ENCODE measurements around the gene ANKAR. TPM values are rescaled to one million over a fixed set of nuclear protein-coding genes. Genes with fewer than 3 reads are reported as not detected.

ANKAR gene
- total RNA-seq, 1 experiment from 2014 or later = 3.5 TPM

DNA sequence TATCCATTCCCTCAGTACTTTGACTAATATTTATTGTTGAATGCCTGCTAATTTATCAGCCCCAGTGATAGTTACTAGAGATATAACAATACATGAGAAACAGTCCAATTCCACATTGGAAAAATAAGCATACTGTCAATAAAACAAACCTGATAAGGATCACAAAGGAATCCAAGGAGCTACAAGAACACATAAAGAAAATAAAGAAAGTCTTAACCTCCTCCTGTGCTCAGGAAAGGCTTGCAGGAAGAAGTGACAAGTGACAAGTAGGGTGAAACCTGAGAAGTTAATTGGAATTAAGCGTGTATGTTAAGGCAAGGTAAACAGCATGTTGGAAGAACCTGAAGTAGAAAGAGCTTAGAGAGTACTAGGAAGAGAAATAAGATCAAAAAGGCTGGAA is 33.5 kb upstream of the ANKAR start:
- intact Hi-C loops (cut with micrococcal nuclease) = no loop called here
- no peaks in the 10 kb centered on the region for H3K79me2 ChIP-seq (ENCODE audit: low read length)
- no peak overlapping the region for H3K9ac ChIP-seq (ENCODE audit: low read length)
- H3K27me3 ChIP-seq (ENCODE audit: low read length) = no peaks in the 10 kb centered on the region
- no peaks in the 10 kb centered on the region for H3K4me1 ChIP-seq (ENCODE audit: insufficient read depth, low read length)
- ChIA-PET CTCF (no interaction called here), POLR2A (ENCODE audit: unreplicated experiment) (no interaction called here)
- TF ChIP-seq EZH2 (IDR thresholded peaks at IDR 0.05; ENCODE audit: low read length, unreplicated experiment) (no peak), EZH2phosphoT487 (IDR thresholded peaks at IDR 0.05; ENCODE audit: borderline replicate concordance, low read length) (no peak), CTCF (conservative IDR thresholded peaks at IDR 0.05; ENCODE audit: low read depth, low read length) (no peak)
- H3K36me3 ChIP-seq (ENCODE audit: low read depth, low read length) = no peaks in the 10 kb centered on the region
- BruUV-seq (replicated peaks) = no TSS peak
- no peaks in the 10 kb centered on the region for H4K20me1 ChIP-seq (ENCODE audit: low read length)
- no peak overlapping the region for H2AFZ ChIP-seq (ENCODE audit: low read length)
- no peaks in the 10 kb centered on the region for H3F3A ChIP-seq (ENCODE audit: low read length, unreplicated experiment)
- H3K9me2 ChIP-seq (replicated peaks; ENCODE audit: low read length) = no peaks in the 10 kb centered on the region
- H3K27ac ChIP-seq (ENCODE audit: low read length) = no peak overlapping the region
- no peak overlapping the region for H3K4me2 ChIP-seq (ENCODE audit: low read length)
- DNase-seq (no peak), ATAC-seq (no peak)
- no peaks in the 10 kb centered on the region for H3K9me3 ChIP-seq (ENCODE audit: low read length)
- H3K4me3 ChIP-seq (ENCODE audit: low read length) = no peak overlapping the region

- no TSS peak for BruUV-seq (replicated peaks)
- Histone ChIP-seq H3F3A (ENCODE audit: low read length, unreplicated experiment) (no peaks in the 10 kb centered on the region), H3K27me3 (ENCODE audit: low read length) (no peaks in the 10 kb centered on the region), H3K4me1 (ENCODE audit: insufficient read depth, low read length) (no peaks in the 10 kb centered on the region), H3K36me3 (ENCODE audit: low read depth, low read length) (no peaks in the 10 kb centered on the region), H3K79me2 (ENCODE audit: low read length) (no peaks in the 10 kb centered on the region), H4K20me1 (ENCODE audit: low read length) (no peaks in the 10 kb centered on the region), H3K4me2 (ENCODE audit: low read length) (no peak overlapping the region), H2AFZ (ENCODE audit: low read length) (no peak overlapping the region), H3K4me3 (ENCODE audit: low read length) (no peak overlapping the region), H3K27ac (ENCODE audit: low read length) (no peak overlapping the region), H3K9ac (ENCODE audit: low read length) (no peak overlapping the region), H3K9me3 (ENCODE audit: low read length) (no peaks in the 10 kb centered on the region), H3K9me2 (replicated peaks; ENCODE audit: low read length) (no peaks in the 10 kb centered on the region)
- CTCF ChIA-PET = no interaction called here
- ATAC-seq (no peak), DNase-seq (no peak)
- POLR2A ChIA-PET (ENCODE audit: unreplicated experiment) = no interaction called here
- TF ChIP-seq CTCF (conservative IDR thresholded peaks at IDR 0.05; ENCODE audit: low read depth, low read length) (no peak), EZH2 (IDR thresholded peaks at IDR 0.05; ENCODE audit: low read length, unreplicated experiment) (no peak), EZH2phosphoT487 (IDR thresholded peaks at IDR 0.05; ENCODE audit: borderline replicate concordance, low read length) (no peak)
- intact Hi-C loops (cut with micrococcal nuclease) = no loop called here
These were observed 32.9 kb upstream of the ANKAR start for GRCh38 chr2:189641590-189641989.

GRCh38 chr2:189646521-189646920 is 27.9 kb upstream of the ANKAR start:
- ChIA-PET POLR2A (ENCODE audit: unreplicated experiment) (no interaction called here), CTCF (no interaction called here)
- H3K4me1 ChIP-seq (ENCODE audit: insufficient read depth, low read length) = no peaks in the 10 kb centered on the region

More at GRCh38 chr2:189646521-189646920, 27.9 kb upstream of the ANKAR start:
- no peaks in the 10 kb centered on the region for H3K9me3 ChIP-seq (ENCODE audit: low read length)
- no peaks in the 10 kb centered on the region for H3F3A ChIP-seq (ENCODE audit: low read length, unreplicated experiment)
- no peak overlapping the region for H3K27ac ChIP-seq (ENCODE audit: low read length)
- H3K4me3 ChIP-seq (ENCODE audit: low read length) = no peak overlapping the region
- DNase-seq (no peak), ATAC-seq (no peak)
- H2AFZ ChIP-seq (ENCODE audit: low read length) = no peak overlapping the region
- H3K9me2 ChIP-seq (replicated peaks; ENCODE audit: low read length) = no peaks in the 10 kb centered on the region
- H3K27me3 ChIP-seq (ENCODE audit: low read length) = no peaks in the 10 kb centered on the region
- H4K20me1 ChIP-seq (ENCODE audit: low read length) = no peaks in the 10 kb centered on the region
- H3K36me3 ChIP-seq (ENCODE audit: low read depth, low read length) = no peaks in the 10 kb centered on the region
- TF ChIP-seq EZH2 (IDR thresholded peaks at IDR 0.05; ENCODE audit: low read length, unreplicated experiment) (no peak), CTCF (conservative IDR thresholded peaks at IDR 0.05; ENCODE audit: low read depth, low read length) (no peak), EZH2phosphoT487 (IDR thresholded peaks at IDR 0.05; ENCODE audit: borderline replicate concordance, low read length) (no peak)
- no peak overlapping the region for H3K9ac ChIP-seq (ENCODE audit: low read length)
- no peaks in the 10 kb centered on the region for H3K79me2 ChIP-seq (ENCODE audit: low read length)
- no TSS peak for BruUV-seq (replicated peaks)
- no peak overlapping the region for H3K4me2 ChIP-seq (ENCODE audit: low read length)
- intact Hi-C loops (cut with micrococcal nuclease) = no loop called here
